SK-N-SH (cell line): ENCODE measurements around the gene CPNE4. TPM values are rescaled to one million over a fixed set of nuclear protein-coding genes. Genes with fewer than 3 reads are reported as not detected.
"Not testable (repeated sequence)": the region's sequence is repeated elsewhere in the genome, so short reads cannot be mapped to it uniquely, and the experiment has no call there.

Source experiments
- CTCF ChIA-PET: fragments of 300-600, 350-600 bp; formaldehyde crosslinking; extraction: SDS; loops from one replicate; lab custom pipeline; 2021; lab: Yijun Ruan, JAX
- POLR2A ChIA-PET: fragments of 350-600 bp; sonication (Branson Sonifier 250); formaldehyde crosslinking; extraction: SDS; loops from one replicate; lab custom pipeline; 2020; ENCODE audit warnings: antibody characterized with exemption, inconsistent platforms; lab: Yijun Ruan, JAX
- DNase-seq: peaks from one replicate; pipeline ENCODE4 v3.0.0; 2012
- H2AFZ ChIP-seq: fragments of 200-600 bp; sonication (generic); 2 replicates; pipeline ENCODE4 v1.8.1; 2016; ENCODE audit warnings: antibody characterized with exemption, mild to moderate bottlenecking, low read depth
- H3F3A ChIP-seq: fragments of 200-600 bp; sonication (generic); replicated peaks from 2 replicates; pipeline ENCODE3; 2016; ENCODE audit warnings: antibody characterized with exemption, mild to moderate bottlenecking; ENCODE audit not compliant: insufficient read depth
- H3K27ac ChIP-seq, 2 experiments: fragments of 200-500 bp in 1 of 2; fragments of 200-600 bp in 1 of 2; sonication (Bioruptor generic) in 1 of 2; sonication (generic), shearing (Covaris generic) in 1 of 2; 2 replicates each; pipeline versions ENCODE4 v1.5.1 to v1.6.1; 2014 to 2016; ENCODE audit warnings: low read depth in 2 of 2, inconsistent platforms in 1 of 2, low read length in 1 of 2, mild to moderate bottlenecking in 1 of 2, mixed read lengths in 1 of 2
- H3K27me3 ChIP-seq: fragments of 200-600 bp; sonication (generic), shearing (Covaris generic); 2 replicates; pipeline ENCODE4 v1.6.1; 2016; ENCODE audit warnings: mixed run types; ENCODE audit not compliant: insufficient read depth
- H3K36me3 ChIP-seq, 2 experiments: fragments of 200-500 bp in 1 of 2; fragments of 200-600 bp in 1 of 2; sonication (Bioruptor generic) in 1 of 2; sonication (generic) in 1 of 2; replicated peaks in 1 of 2; 2 replicates each; pipeline versions ENCODE3 to v1.5.1; 2014 to 2016; ENCODE audit warnings: low read length in 1 of 2, mild to moderate bottlenecking in 1 of 2; ENCODE audit not compliant: insufficient read depth in 2 of 2, control insufficient read depth in 1 of 2
- H3K4me1 ChIP-seq, 2 experiments: fragments of 200-500 bp in 1 of 2; fragments of 200-600 bp in 1 of 2; sonication (Bioruptor generic) in 1 of 2; sonication (generic), shearing (Covaris generic) in 1 of 2; 2 replicates each; pipeline versions ENCODE4 v1.5.1 to v1.6.1; 2014 to 2016; ENCODE audit warnings: low read depth in 1 of 2, low read length in 1 of 2, mixed run types in 1 of 2; ENCODE audit not compliant: insufficient read depth in 2 of 2, control insufficient read depth in 1 of 2
- H3K4me2 ChIP-seq: fragments of 200-600 bp; sonication (generic), shearing (Covaris generic); 2 replicates; pipeline ENCODE4 v1.6.1; 2017; ENCODE audit warnings: mixed run types
- H3K4me3 ChIP-seq, 2 experiments: fragments of 200-500 bp in 1 of 2; fragments of 200-600 bp in 1 of 2; sonication (Bioruptor generic) in 1 of 2; sonication (generic), shearing (Covaris generic) in 1 of 2; 2 replicates each; pipeline versions ENCODE4 v1.5.1 to v1.8.1; 2014 to 2016; ENCODE audit warnings: low read depth in 2 of 2, inconsistent platforms in 1 of 2, low read length in 1 of 2, mild to moderate bottlenecking in 1 of 2, mixed read lengths in 1 of 2, moderate library complexity in 1 of 2
- H3K79me2 ChIP-seq: fragments of 200-600 bp; sonication (generic); 2 replicates; pipeline ENCODE4 v1.8.1; 2017; ENCODE audit warnings: mild to moderate bottlenecking; ENCODE audit not compliant: insufficient read depth
- H3K9ac ChIP-seq: fragments of 200-600 bp; sonication (generic); 2 replicates; pipeline ENCODE4 v1.6.1; 2017; ENCODE audit warnings: mixed run types
- H3K9me2 ChIP-seq: fragments of 200-600 bp; sonication (generic); 2 replicates; pipeline ENCODE4 v1.6.1; 2017; ENCODE audit warnings: mixed run types
- H3K9me3 ChIP-seq: fragments of 200-600 bp; sonication (generic); 2 replicates; pipeline ENCODE4 v1.6.1; 2017; ENCODE audit warnings: mixed run types, mild to moderate bottlenecking, moderate library complexity
- H4K20me1 ChIP-seq: fragments of 200-600 bp; sonication (generic); 2 replicates; pipeline ENCODE4 v1.6.1; 2017; ENCODE audit warnings: mild to moderate bottlenecking, mixed run types; ENCODE audit not compliant: insufficient read depth
- ELF1 ChIP-seq: IDR thresholded peaks from 2 replicates; pipeline ENCODE4 v1.4.0; 2012
- FOSL2 ChIP-seq: IDR thresholded peaks from 2 replicates; pipeline ENCODE4 v1.4.0; 2012; ENCODE audit warnings: low read depth, mild to moderate bottlenecking, moderate library complexity, borderline replicate concordance
- FOXM1 ChIP-seq: IDR thresholded peaks from 2 replicates; pipeline ENCODE4 v1.4.0; 2012; ENCODE audit warnings: low read depth, mild to moderate bottlenecking
- IRF3 ChIP-seq: fragments of 150-350 bp; IDR thresholded peaks from 2 replicates; pipeline ENCODE4 v1.6.1; 2016; ENCODE audit warnings: mild to moderate bottlenecking, low read depth, low read length
- JUND ChIP-seq: IDR thresholded peaks from 2 replicates; pipeline ENCODE4 v1.4.0; 2012
- MXI1 ChIP-seq: IDR thresholded peaks from 2 replicates; pipeline ENCODE4 v1.6.1; 2012; ENCODE audit warnings: mild to moderate bottlenecking, low read depth, low read length, improper control_type of control experiment
- RAD21 ChIP-seq: IDR thresholded peaks from 2 replicates; pipeline ENCODE4 v1.6.1; 2012; ENCODE audit warnings: mild to moderate bottlenecking, low read length
- REST ChIP-seq: IDR thresholded peaks from 2 replicates; pipeline ENCODE4 v1.6.1; 2012; ENCODE audit warnings: mild to moderate bottlenecking, low read depth, low read length, moderate library complexity
- RFX5 ChIP-seq: IDR thresholded peaks from 2 replicates; pipeline ENCODE4 v1.6.1; 2012; ENCODE audit warnings: mild to moderate bottlenecking, improper control_type of control experiment, low read length
- SMC3 ChIP-seq: IDR thresholded peaks from 2 replicates; pipeline ENCODE4 v1.6.1; 2012; ENCODE audit warnings: low read depth, low read length, improper control_type of control experiment
- TCF12 ChIP-seq: IDR thresholded peaks from 2 replicates; pipeline ENCODE4 v1.4.0; 2012
- TEAD4 ChIP-seq: IDR thresholded peaks from 2 replicates; pipeline ENCODE4 v1.4.0; 2012; ENCODE audit warnings: mild to moderate bottlenecking, borderline replicate concordance; ENCODE audit not compliant: insufficient read depth
- USF2 ChIP-seq: fragments of 150-350 bp; IDR thresholded peaks from 2 replicates; pipeline ENCODE4 v1.6.1; 2017; ENCODE audit warnings: antibody characterized with exemption, low read length, low read depth, borderline replicate concordance
- YY1 ChIP-seq: IDR thresholded peaks from 2 replicates; pipeline ENCODE4 v1.4.0; 2012; ENCODE audit warnings: low read depth, mild to moderate bottlenecking
- WGBS: methylation state at CpG from one replicate; pipeline ENCODE4 v1.1.6; 2017; ENCODE audit warnings: low lambda C conversion rate; 5-methylcytosine and 5-hydroxymethylcytosine counted together
- polyA plus RNA-seq, 3 experiments: library from polyadenylated mRNA; depleted of rRNA; stranded (reverse); fragments of >200 nt; gene quantifications; 2 replicates each; pipeline ENCODE4 v1.2.3, GENCODE V29; 2012

Gene CPNE4
- polyA plus RNA-seq, 1 of the 3 experiments (the other 2 are of a cell fraction): not detected

GRCh38 chr3:132055872-132056271 is 21.1 kb upstream of the CPNE4 start:
- H4K20me1 ChIP-seq: no peaks in the 10 kb centered on the region
- H3K9ac ChIP-seq: no peak overlapping the region
- CTCF ChIA-PET: interaction anchor here (1.3 kb wide), 1 partner anchor 17 kb away, joined by 3 read pairs; no protein-coding TSS in a partner anchor
- DNase-seq: no peak
- H2AFZ ChIP-seq: no peak overlapping the region
- no peaks in the 10 kb centered on the region for H3F3A ChIP-seq
- POLR2A ChIA-PET: no interaction called here
- H3K4me2 ChIP-seq: no peak overlapping the region
- no peaks in the 10 kb centered on the region for H3K36me3 ChIP-seq
- no peak overlapping the region for H3K4me3 ChIP-seq
- no peak overlapping the region for H3K27ac ChIP-seq
- WGBS: 19% methylated on average over 1 of the region's 1 CpG
- no peaks in the 10 kb centered on the region for H3K9me2 ChIP-seq
- no peaks in the 10 kb centered on the region for H3K27me3 ChIP-seq
- H3K4me1 ChIP-seq: no peaks in the 10 kb centered on the region
- no peaks in the 10 kb centered on the region for H3K9me3 ChIP-seq
- H3K79me2 ChIP-seq: no peaks in the 10 kb centered on the region
- no peak for TF ChIP-seq YY1
- TF ChIP-seq ELF1: no peak
- no peak for TF ChIP-seq RAD21
- no peak for TF ChIP-seq IRF3
- TF ChIP-seq MXI1: no peak
- no peak for TF ChIP-seq TEAD4
- TF ChIP-seq FOSL2: no peak
- TF ChIP-seq TCF12: no peak
- TF ChIP-seq, all 33 proteins: peak for 0

- 13% methylated on average over 1 of the region's 1 CpG for WGBS
- H3F3A ChIP-seq: no peaks in the 10 kb centered on the region
- TF ChIP-seq SMC3 (no peak), USF2 (no peak), FOXM1 (no peak), MXI1 (no peak), TCF12 (no peak), RAD21 (no peak), RFX5 (no peak), JUND (no peak), REST (no peak)
- TF ChIP-seq, all 33 proteins: peak for 0
- Histone ChIP-seq H3K36me3 (no peaks in the 10 kb centered on the region), H2AFZ (no peak overlapping the region), H3K9me3 (no peaks in the 10 kb centered on the region), H3K27me3 (no peaks in the 10 kb centered on the region), H3K9ac (no peak overlapping the region), H3K79me2 (no peaks in the 10 kb centered on the region), H4K20me1 (no peaks in the 10 kb centered on the region), H3K4me2 (no peak overlapping the region), H3K9me2 (no peaks in the 10 kb centered on the region), H3K4me3 (no peak overlapping the region), H3K27ac (no peak overlapping the region), H3K4me1 (no peaks in the 10 kb centered on the region)
- CTCF ChIA-PET: interaction anchor here (0.9 to 2.0 kb wide), 3 partner anchors 9 to 18 kb away, joined by 4 to 11 read pairs (median 6); partner anchors contain the start of gene CPNE4
- POLR2A ChIA-PET: no interaction called here
- DNase-seq: no peak
Observed at GRCh38 chr3:132047209-132047608, 12.4 kb upstream of the CPNE4 start.

GRCh38 chr3:132044874-132045273 is 10.1 kb upstream of the CPNE4 start:
- H3K27ac ChIP-seq, H3K4me2 ChIP-seq, H3K4me3 ChIP-seq, H3K79me2 ChIP-seq, H3K9ac ChIP-seq, H3F3A ChIP-seq, H3K9me2 ChIP-seq, H3K9me3 ChIP-seq, POLR2A ChIA-PET, H3K36me3 ChIP-seq, H3K27me3 ChIP-seq, DNase-seq, CTCF ChIA-PET, H3K4me1 ChIP-seq, H4K20me1 ChIP-seq, H2AFZ ChIP-seq: not testable (repeated sequence)
- WGBS: 33% methylated on average over 2 of the region's 2 CpGs
